GM12801 (cell line): Measurements from ENCODE around the gene NPSR1.

Experiments
- TF ChIP-seq, protein P1 (sequence below): IDR thresholded peaks from one replicate; pipeline ENCODE4 v1.5.1; 2011; ENCODE audit warnings: control low read depth; ENCODE audit not compliant: insufficient read length; ENCODE audit errors: extremely low read depth

Gene NPSR1

DNA sequence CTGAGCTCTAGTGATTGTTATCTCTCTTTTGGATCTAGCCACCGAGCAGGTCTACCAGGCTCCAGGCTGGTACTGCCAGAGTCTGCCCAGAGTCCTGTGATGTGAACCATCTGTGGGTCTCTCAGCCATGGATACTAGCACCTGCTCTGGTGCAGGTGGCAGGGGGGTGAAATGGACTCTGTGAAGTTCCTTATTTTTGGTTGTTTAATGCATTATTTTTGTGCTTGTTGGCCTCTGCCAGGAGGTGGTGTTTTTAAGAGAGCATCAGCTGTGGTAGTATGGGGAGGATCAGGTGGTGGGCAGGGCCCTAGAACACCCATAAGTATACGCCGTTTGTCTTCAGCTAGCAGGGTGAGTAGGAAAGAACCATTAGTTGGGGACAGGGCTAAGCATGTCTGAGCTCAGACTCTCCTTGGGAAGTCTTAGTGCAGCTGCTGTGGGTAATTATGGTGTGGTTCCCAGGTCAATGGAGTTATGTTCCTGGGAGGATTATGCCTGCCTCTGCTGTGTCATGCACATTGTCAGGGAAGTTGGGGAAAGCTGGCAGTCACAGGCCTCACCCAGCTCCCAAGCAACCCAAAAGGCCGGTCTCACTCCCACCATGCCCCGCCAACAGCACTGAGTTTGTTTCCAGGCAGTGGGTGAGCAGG lies 81.8 kb downstream of the NPSR1 start:
- TF ChIP-seq, protein P1, sequence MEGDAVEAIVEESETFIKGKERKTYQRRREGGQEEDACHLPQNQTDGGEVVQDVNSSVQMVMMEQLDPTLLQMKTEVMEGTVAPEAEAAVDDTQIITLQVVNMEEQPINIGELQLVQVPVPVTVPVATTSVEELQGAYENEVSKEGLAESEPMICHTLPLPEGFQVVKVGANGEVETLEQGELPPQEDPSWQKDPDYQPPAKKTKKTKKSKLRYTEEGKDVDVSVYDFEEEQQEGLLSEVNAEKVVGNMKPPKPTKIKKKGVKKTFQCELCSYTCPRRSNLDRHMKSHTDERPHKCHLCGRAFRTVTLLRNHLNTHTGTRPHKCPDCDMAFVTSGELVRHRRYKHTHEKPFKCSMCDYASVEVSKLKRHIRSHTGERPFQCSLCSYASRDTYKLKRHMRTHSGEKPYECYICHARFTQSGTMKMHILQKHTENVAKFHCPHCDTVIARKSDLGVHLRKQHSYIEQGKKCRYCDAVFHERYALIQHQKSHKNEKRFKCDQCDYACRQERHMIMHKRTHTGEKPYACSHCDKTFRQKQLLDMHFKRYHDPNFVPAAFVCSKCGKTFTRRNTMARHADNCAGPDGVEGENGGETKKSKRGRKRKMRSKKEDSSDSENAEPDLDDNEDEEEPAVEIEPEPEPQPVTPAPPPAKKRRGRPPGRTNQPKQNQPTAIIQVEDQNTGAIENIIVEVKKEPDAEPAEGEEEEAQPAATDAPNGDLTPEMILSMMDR = no peak

DNA sequence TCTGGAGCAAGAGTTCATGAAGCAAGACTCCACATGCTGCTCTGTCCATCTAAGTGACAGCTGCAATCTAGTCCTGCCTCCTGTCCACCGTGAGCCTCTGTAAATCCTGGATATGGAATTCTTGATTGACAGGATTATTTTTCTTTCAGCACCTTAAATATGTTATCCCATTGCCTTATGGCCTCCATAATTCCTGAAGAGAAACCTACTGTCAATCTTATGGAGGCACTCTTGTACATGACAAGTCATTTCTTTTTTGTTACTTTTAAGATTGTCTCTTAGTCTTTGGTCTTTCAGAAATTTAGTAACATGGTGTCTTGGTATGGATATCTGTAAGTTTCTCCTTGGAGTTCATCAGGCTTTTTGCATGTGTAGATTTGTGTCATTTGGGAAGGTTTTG lies 82.8 kb downstream of the NPSR1 start:
- TF ChIP-seq, protein P1 = no peak

DNA sequence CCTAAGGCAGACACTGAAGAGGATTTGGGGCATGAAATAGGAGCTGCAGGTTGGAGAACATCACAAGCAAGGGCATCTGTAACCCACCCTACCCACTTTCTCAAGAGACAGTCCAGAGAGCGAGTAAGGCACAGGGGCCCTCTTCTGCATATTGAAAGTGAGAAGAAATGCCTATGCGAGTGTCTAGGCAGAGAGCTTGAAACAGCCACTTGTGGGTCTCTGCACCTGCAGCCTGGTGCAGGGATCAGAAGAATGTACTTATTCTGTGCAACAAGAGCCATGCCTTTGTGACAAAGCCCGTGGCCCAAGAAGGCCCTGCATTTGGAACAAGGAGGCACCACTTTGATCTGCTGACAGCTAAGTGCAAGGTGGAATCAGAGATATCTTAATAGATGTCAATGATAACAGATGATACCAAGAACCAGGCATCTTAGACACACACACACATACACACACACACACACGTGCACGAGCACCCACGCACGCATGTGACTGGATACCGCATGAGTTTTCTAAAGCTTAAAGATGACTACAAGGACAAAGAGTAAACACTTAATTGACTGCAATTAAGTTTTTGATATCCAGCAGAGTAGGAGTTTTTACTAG lies 89.3 kb downstream of the NPSR1 start:
- TF ChIP-seq, protein P1 = no peak

DNA sequence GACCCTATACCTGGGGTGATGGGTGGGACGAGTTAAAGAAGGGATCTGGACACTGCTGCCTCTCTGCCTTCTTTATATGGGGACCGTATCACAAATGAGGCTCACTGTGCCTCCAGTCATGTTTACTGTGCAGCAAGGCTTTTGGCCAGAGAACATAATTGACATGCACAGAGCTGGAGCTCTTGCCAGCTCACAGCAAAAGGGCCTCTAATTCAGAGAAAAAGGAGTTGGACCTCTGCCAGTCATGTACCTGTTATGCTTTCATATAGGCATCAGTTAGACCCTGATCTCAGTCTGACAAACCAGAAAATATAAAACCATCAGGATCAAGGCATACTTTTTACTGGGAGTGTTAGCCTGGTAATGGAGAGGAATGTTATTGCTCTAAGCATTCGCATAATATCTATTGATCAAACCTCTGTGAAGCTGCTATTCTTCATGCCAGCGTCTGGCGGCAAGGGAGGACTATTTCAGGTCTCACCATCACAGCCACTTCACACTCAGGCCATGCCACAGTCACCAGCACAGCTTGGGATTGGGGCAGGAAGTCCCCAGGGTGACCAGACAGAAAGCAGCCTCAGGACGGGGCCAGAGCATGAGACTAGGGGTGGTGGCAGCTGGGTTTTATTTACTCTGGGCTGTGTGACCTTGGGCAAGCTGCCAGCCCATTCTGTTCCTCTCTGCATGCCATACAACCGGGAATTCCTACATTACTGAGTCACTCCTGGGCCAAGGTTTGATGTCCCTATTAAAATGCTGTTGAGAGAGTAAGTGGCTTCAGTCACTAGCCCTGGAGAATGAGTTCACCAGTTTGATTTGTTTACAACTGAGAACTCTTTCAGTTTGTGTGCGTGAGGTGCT lies 90.1 kb downstream of the NPSR1 start:
- TF ChIP-seq, protein P1 = no peak

DNA sequence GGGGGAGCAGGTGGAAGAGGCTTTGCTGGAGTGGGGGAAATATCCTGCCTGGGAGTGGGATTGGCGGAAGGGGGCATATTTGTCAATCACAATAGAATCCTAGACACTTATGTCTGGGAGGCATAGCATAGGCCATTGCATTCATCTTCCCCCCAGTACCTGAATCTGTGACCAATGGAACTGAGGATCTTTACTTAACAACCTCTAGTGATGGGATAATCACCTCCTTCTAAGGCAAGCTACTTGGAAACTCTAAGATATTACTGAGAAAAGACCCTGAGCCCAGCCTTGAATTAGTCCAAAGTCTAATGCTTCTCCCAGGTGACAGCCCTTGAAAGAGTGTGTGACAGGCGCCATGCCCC lies 90.7 kb downstream of the NPSR1 start:
- TF ChIP-seq, protein P1 = no peak

DNA sequence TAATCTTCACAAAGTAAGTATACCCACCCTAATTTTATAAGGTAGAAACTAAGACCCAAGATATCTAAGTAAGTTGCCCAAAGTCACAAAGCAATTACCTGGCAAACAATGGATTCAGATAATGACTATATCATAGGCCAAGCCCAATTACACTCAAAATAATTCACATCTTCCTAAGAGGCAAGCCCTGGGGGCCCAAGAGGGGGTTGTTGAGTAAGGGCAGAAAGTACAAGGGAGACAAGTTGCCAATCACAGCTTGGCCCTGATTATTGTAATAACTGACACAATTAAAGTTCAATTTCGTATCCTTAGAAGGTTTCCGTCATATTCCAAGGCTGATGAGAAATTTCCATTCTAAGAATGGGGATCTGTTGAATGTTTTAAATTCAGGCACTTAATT lies 91.4 kb downstream of the NPSR1 start:
- TF ChIP-seq, protein P1 = no peak

DNA sequence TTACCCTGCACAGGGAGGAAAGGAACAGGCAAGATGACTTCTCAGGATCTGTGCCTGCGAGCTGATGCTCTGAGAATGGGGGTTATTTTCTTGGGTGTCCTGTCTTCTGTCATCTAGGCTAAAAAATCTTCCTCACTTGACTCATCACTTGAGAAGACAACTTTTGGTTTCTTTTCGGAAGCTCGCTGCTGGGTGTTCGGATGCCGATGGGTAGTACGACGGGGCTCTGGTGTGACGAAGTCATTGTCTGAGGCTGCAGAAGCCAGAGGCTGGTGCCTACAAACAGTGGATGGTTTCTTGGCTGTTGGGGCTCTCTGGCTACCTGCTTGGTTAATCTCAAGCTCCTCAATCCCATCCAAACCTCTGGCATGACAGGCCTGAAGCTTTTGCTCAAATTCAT lies 92.2 kb downstream of the NPSR1 start:
- TF ChIP-seq, protein P1 = no peak
